ENCODE measurements around the gene DDC.

- no peak for TF ChIP-seq MAFK (IDR thresholded peaks at IDR 0.05; ENCODE audit: partially characterized antibody)
- TF ChIP-seq CTCF (IDR thresholded peaks at IDR 0.05): no peak
- no peak for TF ChIP-seq EP300 (IDR thresholded peaks at IDR 0.05)
- no peak for TF ChIP-seq REST (IDR thresholded peaks at IDR 0.05)
These were observed 93.2 kb downstream of the DDC start for GRCh38 chr7:50471970-50472369.
